PC-3 (cell line): Measurements from ENCODE around the gene GNAZ.

ENCODE experiments used
- CTCF ChIP-seq: fragments of 300-600 bp; sonication (generic); conservative IDR thresholded peaks from 2 replicates; pipeline ENCODE4 v1.5.1; 2017; ENCODE audit warnings: antibody characterized with exemption, low read depth, mild to moderate bottlenecking, low read length
- EZH2 ChIP-seq: fragments of 300-600 bp; sonication (generic); IDR thresholded peaks from one replicate; pipeline ENCODE4 v1.6.1; 2017; ENCODE audit warnings: antibody characterized with exemption, mild to moderate bottlenecking, low read length; ENCODE audit not compliant: unreplicated experiment
- EZH2phosphoT487 ChIP-seq: fragments of 300-600 bp; sonication (generic); IDR thresholded peaks from 2 replicates; pipeline ENCODE4 v1.6.1; 2018; ENCODE audit warnings: mild to moderate bottlenecking, antibody characterized with exemption, low read length, borderline replicate concordance

- no peak for TF ChIP-seq EZH2
- TF ChIP-seq CTCF: no peak
- TF ChIP-seq EZH2phosphoT487: no peak
Observed at GRCh38 chr22:23113847-23114720, 43.8 kb downstream of the GNAZ start.
